ENCODE measurements around the gene SLC22A4.

- TF ChIP-seq, protein P1, sequence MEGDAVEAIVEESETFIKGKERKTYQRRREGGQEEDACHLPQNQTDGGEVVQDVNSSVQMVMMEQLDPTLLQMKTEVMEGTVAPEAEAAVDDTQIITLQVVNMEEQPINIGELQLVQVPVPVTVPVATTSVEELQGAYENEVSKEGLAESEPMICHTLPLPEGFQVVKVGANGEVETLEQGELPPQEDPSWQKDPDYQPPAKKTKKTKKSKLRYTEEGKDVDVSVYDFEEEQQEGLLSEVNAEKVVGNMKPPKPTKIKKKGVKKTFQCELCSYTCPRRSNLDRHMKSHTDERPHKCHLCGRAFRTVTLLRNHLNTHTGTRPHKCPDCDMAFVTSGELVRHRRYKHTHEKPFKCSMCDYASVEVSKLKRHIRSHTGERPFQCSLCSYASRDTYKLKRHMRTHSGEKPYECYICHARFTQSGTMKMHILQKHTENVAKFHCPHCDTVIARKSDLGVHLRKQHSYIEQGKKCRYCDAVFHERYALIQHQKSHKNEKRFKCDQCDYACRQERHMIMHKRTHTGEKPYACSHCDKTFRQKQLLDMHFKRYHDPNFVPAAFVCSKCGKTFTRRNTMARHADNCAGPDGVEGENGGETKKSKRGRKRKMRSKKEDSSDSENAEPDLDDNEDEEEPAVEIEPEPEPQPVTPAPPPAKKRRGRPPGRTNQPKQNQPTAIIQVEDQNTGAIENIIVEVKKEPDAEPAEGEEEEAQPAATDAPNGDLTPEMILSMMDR (IDR thresholded peaks at IDR 0.05) = no peak
- no peak for TF ChIP-seq ZFX (IDR thresholded peaks at IDR 0.05; ENCODE audit: borderline replicate concordance)
Measured at GRCh38 chr5:132253008-132253441, 41.2 kb upstream of the SLC22A4 start.

Data from 22Rv1 (cell line).